GM19025 (cell line): Measurements from ENCODE around the gene GRM8.
A peak's percentile ranks its signal among the peaks of the same experiment; 100 is the strongest.

ENCODE experiments used
- ATAC-seq: cut with Tn5 transposase; IDR thresholded peaks from one replicate; pipeline ENCODE4 v1.9.1; 2021; ENCODE audit warnings: mild to moderate bottlenecking, low read depth, moderate library complexity; ENCODE audit not compliant: unreplicated experiment

GRM8 gene

DNA sequence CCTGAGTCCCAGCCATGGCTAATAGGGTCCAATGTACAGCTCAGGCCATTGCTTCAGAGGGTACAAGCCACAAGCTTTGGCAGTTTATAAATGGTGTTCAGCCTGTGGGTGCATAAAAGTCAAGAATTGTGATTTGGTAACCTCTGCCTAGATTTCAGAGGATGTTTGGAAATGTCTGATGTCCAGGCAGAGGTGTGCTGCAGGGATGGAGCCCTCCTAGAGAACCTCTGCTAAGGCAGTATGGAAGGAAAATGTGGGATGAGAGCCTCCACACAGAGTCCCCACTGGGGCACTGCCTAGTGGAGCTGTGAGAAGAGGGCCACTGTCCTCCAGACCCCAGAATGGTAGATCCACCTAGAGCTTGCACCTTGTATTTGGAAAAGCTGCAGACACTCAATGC lies 779.9 kb downstream of the GRM8 start:
- no peak for ATAC-seq

DNA sequence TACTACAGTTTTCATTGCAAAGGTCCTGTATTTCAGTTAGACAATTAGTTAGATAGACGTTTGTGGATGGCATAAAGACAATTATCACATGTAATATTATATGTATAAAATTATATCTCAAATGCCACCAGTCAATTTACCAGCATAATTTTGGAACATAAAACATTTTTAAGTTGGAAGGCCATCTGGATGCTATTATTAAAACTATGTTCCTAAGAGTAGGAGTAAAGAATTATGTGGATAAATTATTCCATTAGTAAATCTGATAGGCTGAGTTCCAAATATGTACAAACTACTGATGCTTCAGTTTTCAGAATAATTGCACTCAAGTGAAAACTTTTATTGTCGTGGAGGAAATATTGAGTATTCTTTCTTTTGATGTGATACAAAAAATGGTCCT lies 790.3 kb downstream of the GRM8 start:
- no peak for ATAC-seq

DNA sequence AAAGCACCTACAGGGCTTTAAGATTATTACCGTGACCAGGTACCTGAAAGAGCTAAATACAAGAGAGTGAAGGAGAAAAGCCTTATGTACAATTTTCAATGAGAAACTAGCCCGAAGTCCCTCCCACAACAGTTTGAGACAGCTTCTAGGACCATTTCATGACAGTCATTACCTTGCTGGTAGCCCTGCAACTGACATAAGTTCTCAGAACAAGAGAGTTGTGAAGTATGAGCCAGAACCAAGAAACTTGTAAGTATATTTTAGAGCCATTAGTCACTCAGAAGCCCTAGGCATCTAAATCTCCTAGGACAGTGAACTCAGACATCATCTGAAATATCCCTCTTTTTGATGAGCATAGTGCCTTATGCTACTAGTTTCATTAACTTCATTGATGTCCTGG lies 792.1 kb downstream of the GRM8 start:
- no peak for ATAC-seq

DNA sequence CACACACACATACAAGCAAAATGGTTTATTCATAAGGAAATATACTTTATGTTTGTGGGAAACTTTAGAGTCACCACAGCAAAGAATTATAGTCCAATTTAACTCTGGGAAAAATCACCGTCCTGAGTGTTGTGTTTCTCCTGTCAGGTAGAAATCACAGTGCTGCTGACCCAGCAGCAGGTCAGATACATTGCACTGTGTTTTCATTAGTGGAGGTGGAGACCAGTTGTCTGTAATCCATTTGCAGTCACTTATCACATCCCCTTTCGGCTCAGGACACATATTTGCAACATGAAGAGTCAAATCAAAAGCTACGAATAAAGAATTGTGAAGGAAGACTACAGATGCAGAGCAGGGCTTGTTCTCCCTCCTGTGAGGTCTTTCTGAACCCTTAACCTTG lies 799.6 kb downstream of the GRM8 start:
- no peak for ATAC-seq

DNA sequence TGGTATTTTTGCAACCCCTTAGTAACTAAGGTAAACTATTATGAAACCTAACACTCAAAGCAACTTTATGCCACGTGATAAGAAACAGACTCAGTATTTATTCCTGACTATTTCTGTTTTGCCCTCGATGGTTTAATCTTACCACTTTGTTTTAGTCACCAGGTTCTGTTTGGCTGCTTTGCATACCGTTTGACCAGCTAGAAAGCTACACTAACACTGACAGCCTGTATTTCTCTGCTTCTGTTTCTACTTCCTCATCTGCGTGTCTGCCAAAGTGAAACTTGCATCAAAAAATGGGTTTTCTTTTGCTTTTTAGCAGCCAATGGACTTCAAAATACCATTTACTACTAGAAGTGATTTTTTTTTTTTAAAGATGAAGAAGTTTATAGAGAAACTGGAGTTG lies 802.5 kb downstream of the GRM8 start:
- peak; percentile 94 for ATAC-seq

DNA sequence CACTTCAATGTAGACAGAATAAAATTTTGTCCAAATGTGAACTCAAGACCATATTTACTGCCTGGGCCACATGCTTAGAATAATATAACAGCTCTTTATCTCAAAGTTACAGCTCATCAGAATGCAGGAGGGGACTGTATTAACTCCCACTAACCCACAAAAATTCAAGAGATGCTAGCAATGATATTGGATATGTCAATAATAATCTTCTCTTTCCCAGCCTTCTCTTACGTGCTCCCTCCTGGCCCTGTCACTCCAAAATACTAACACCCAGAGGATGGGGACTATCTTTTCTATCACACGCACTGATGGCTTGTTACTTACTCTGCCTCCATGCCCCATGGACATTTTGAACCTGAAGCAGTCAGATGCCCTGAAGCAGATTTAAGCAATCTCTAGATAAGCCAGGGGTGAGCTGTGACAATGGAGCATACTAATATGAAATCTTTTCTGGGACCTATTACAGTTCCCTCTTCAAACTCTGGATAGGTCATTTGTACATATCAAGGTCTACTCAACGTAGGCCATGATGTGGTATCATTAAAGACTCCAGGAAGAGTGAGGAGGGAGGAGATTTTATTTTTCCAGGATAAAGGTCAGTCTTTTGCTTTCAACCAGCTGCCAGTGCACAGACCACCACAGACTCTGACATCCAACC lies 803.0 kb downstream of the GRM8 start:
- peak; percentile 5 for ATAC-seq

DNA sequence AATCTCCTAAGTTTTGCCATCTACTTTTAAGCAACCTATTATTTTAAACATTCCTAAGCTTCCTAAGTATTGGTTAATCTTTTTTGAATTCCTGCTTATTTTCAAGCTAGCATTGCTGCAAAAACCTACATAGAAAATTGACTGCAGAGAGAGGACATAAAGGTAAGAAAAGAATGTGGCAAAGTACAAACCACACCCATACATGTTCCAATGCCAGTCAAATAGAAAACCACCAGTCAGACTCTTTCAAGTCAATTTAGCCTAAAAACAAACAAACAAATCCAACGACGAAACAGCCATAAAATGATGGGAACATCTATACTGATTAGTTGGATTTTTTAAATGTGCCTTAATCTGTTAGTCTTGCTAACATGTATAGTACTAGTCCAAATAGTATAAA lies 804.8 kb downstream of the GRM8 start:
- ATAC-seq, result no peak

DNA sequence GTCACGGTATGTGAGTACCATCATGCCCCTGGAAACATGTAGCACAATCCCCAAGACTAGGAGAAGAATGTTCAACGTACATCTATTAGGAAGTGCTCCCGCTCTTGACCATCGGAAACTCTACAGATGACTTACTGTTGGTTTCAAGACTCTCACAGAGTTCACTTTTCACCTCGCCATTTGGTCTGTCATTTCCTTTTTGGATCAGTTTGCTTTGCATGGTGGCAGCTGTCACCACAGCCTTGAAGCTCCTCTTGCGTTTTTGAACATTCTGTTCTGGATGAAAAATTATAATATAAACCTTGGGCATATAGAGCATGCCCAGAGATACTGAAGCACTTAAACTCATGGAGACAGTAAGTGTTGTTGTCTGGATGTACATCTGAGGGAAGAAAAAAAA lies 806.8 kb downstream of the GRM8 start:
- ATAC-seq, result no peak

DNA sequence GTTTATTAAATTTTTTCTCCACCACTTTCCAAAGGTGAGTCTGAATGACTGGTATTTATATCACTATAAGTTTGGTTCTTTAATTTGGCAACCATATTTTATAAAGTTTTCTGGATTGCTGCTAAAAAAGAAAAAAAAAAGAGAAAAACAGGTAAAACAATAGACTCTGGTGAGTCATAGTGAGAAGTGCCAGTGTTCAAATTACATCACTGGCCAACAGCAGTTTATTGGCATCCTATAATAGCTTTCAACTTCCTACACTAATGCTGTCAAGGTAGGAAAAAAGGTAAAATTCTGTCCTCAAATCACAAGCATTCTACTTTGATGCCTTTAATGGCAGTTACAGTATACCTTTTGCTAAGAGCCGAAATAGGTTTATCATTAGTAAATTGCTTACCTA lies 808.8 kb downstream of the GRM8 start:
- ATAC-seq, result no peak

DNA sequence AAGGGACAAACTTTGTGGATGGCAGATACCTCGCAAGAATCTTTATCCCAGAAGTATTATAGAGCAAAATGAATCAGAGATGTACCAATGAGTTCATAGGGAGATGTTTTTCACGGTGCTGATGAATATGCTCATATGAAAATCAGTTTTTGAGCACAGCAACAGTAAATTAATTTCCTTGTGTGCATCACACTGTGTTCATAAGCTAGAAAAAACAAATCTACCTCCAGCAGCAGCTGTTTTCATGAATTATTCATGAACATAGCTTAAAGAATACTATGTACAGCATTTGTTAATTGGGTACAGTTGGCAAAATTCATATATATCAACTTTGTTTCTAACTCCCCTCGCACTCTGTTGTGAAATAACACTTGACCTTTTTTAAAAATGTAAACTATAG lies 809.8 kb downstream of the GRM8 start:
- ATAC-seq, result no peak

DNA sequence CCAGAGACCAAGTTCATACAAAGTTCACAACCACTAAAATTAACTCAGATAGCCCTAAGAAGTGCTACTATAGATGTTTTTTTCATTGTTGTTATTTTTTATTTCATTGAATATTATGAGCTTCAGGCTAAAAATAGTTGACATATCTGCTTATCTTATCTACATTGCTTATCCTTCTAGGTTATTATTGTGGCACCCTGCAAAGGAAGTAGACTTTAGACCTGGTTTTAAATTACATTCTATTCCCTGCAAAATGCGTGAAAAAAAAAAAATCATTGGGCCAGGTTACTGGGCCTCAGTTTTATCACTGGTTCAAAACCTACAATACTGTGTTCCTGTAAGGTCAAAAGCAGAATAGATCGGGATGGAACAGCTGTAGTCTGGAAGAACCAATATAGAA lies 811.0 kb downstream of the GRM8 start:
- ATAC-seq, result no peak

DNA sequence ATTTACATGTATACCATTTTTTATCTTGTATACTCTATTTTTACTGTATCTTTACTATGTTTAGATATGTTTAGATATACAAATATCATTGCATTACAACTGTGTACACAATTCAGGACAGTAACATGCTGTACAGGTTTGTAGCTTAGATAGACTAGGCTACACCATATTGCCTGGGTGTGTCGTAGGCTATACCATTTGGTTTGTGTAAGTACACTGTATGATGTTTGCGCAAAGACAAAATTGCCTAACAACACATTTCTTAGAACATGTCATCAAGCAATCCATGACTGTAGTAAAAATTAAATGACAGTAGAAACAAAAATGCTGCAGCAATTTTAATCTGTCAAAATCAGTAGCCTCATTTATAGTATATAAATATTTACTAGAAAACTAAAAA lies 812.2 kb downstream of the GRM8 start:
- no peak for ATAC-seq

DNA sequence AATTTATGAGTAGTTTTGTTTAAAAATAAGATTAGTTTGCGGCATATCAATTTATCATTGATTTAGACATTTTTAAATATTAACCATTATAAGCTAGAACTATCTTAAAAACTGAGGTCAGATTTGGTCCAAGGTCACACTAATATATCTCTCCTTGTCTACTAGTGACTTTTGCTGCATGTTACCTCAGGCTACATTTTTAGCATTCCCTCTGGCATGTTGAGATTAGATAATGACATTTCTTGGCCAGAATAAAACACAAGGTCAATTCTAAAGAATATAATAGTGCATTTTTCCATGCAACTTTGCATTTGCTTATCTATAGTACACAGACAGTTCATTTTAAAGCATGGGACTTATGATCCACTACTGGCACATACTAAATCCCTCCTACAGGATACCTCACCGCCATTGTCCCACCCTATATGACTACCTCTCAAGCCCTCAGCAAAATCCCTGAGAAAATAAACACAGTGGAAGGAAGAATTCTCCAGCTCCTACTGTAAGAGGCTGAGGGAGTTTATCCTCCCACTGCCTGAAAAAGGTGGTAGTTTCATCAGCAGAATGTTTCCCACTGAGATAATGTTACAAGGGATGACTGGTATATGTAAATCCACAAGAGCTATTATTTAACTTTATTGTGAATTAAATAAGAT lies 816.4 kb downstream of the GRM8 start:
- ATAC-seq, result no peak

DNA sequence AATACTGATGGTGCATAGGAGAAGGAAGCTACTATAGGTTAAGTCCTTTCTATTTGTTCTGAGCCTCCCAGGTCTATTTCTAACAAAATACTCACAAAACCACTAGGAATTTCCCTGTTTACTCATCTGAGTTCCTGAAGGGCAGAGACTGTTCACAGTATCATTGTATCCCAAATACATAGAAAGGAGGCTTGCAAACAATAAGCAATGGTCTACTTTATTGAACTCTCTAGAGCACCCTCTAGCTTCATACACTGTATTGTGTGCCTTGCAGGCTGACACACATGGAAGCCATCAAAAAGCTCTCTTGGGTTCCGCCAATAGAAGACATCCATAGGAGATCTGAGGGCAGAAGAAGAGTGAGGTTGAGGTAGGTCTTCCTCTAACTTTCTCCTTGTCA lies 826.1 kb downstream of the GRM8 start:
- ATAC-seq, result no peak

DNA sequence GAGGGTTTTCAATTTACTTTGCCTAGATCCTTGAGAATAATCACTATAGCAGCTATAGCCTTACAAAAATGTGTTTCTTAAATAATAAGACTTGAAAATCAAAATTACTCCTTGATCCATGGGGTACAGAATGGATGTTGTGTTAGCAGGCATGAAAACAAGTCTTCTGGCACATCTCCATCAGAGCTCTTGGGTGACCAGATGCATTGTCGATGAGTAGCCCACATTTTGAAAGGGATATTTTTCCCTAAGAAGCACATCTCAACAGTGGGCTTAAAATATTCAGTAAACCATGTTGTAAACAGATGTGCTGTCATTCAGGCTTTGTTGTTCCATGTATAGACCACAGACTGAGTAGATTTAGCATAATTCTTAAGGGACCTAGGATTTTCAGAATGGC lies 827.8 kb downstream of the GRM8 start:
- ATAC-seq, result no peak

DNA sequence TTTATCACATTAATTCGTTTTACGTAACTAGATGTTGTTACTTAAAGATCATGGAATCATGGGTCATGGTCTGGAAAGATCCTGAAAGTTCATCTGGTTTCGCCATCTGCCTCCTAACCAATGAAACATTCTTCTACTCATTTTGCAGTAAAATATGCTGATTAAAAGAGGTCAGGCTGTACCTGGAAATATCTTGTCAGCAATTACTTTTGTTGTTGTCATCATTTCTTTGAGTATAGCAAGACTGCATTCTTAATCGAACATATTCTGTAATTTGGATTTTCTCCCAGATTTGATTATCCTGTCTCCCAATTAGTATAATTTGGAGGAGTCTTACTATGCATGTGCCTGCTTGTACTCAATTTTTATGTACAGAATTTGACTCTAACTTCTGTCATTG lies 833.7 kb downstream of the GRM8 start:
- ATAC-seq, result no peak

DNA sequence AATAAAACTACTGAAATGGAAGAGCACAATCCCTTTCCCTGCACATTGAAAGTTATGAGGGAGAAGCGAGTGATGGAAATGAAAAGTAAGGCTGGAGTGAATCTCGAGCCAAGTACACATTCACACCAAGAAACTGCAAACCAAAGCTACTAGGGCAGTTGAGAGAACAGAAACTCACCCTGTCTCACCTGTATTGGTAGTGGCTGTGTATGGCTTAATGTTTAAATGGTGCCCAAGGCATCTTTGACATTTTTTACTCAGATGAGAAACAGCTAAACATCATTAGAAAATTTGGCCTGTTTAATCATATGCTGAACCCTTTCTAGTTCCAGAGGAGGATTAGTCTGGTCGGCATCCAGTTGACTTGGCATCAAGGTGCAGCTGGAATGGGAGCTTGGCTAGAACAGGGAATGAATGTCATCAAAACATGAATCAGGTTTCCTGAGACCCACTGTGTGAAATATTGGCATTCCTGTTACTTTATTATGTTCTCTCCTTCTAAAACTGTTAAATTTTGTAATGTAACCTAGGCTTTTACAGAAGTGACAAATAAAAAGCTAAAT lies 840.8 kb downstream of the GRM8 start:
- ATAC-seq, result no peak

DNA sequence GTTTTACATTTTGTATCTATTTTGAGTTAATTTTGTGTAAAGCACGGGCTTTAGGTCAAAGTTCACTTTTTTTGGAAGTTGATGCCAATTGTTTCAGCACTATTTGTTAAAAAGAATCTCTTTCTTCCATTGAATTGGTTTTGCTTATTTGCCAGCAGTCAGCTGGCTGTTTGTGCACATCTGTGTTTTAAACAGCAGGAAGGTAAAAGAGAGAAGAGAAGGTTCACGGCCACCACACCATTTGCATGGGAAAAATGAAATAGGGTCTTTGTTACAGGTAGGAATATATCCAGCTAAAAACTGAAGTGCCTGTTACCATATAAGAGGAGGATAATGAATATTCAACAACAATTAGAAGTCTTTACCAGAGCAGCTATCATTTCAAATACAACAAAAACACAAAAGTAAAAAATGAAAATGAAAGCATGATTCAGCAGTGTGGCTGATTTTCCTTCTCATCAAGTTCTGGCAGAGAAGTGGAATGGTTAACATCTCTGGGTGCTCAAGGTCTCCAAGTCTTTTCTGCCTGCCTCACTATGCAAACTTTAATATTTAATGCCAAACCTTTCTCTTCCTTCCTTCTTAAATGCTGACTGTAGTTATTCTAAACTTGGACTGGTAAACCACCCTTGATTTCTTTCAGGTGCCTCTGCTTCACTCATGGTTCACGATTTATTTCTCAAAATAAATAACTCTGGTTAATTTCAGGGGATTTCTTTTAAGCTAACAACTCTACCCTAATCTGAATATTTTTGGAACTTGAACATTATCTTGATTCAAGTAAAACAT lies 841.5 kb downstream of the GRM8 start:
- no peak for ATAC-seq

DNA sequence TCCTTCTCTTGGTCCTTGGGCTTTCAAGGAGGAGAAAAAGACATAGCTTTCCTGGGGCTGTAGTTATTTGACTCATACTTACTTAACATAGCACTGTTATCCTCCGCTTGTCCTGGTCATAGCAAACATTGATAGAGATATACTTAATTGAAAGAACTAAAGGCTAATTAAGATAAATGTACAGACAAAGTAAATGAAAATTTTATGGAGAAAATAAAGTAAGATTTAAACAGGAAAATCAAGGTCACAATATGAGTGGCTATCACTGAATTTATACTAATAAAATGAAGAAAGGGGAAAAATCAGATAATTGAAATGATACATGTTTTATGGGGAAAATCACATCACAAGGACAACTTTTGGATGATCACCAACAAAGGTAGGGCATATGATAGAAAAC lies 849.7 kb downstream of the GRM8 start:
- no peak for ATAC-seq

DNA sequence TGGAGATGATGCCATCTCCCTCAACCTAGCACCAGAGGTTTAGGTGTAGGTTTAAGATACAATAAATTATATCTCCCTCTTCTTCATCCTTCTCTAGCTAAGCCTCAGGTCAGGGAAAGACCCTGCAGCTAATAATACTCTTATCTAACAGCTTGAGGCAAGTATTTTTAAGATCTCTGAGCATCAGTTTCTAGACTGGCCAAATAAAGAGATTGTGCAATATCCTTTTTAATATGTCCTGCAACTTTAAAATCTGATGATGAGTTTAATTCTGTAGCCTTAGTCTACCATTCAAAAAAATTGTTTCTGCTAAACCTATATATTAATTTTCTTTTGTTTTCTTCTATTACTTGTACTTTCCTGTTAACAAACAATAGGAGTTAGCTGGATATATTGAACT lies 850.8 kb downstream of the GRM8 start:
- no peak for ATAC-seq

DNA sequence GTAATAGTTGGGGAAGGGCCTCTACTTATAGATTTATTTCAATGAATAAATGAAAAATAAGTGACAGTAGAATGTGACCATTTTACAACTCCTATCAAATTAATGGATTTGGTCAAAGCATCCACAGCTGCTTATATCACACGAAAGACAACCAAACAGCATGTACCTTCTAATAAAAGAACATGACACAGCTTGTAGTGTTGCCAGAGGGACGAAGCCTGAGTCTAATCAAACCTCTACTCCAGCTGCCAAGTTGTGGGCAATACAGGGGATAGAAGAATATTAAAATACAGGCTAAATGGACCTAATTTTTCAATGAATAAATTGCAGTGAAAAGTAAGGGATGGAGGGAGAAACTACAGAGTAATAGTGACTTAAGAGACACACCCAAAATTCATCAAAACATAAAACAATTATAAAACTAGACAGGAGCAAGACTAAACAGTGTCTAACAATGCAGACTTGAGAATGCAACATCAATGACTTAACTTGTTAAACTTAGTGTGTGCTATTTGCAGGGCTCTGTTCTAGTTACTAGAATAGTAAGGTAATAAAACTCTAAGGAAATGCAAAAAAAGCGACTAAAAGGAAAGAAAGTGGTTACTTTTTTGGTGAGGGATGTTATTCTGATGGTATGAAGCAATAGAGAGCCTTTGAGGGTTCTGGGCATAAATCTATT lies 853.8 kb downstream of the GRM8 start:
- no peak for ATAC-seq
